HL-60 (cell line): ENCODE results near the gene GCK.

Source experiments
- DNase-seq, 2 experiments: peaks; one replicate each; pipeline ENCODE4 v3.0.0-alpha.2; 2010 to 2020; ENCODE audit warnings: low read depth in 1 of 2, low spot score in 1 of 2
- H3K27ac ChIP-seq: fragments of 250-450 bp; sonication (Bioruptor Pico); replicated peaks from 2 replicates; pipeline ENCODE4 v1.5.1; 2020; ENCODE audit warnings: mild to moderate bottlenecking, moderate library complexity
- H3K27me3 ChIP-seq: fragments of 250-450 bp; sonication (Bioruptor Pico); 2 replicates; pipeline ENCODE4 v1.5.1; 2021; ENCODE audit warnings: mild to moderate bottlenecking, moderate library complexity; ENCODE audit not compliant: insufficient read depth, poor library complexity, severe bottlenecking
- H3K4me3 ChIP-seq: replicated peaks from 2 replicates; pipeline ENCODE4 v1.5.1; 2011; ENCODE audit warnings: mild to moderate bottlenecking, control low read depth, low read length; ENCODE audit not compliant: insufficient read depth
- CTCF ChIP-seq: IDR thresholded peaks from one replicate; pipeline ENCODE4 v1.5.1; 2011; ENCODE audit warnings: low read length, control low read depth, inconsistent platforms; ENCODE audit not compliant: insufficient read depth
- GABPA ChIP-seq: IDR thresholded peaks from 2 replicates; pipeline ENCODE4 v1.6.1; 2012; ENCODE audit warnings: low read depth
- POLR2AphosphoS5 ChIP-seq: IDR thresholded peaks from 2 replicates; pipeline ENCODE4 v1.6.1; 2012; ENCODE audit warnings: low read depth
- REST ChIP-seq: IDR thresholded peaks from 2 replicates; pipeline ENCODE4 v1.6.1; 2012; ENCODE audit warnings: low read depth; ENCODE audit not compliant: insufficient replicate concordance
- SPI1 ChIP-seq: IDR thresholded peaks from 2 replicates; pipeline ENCODE4 v1.6.1; 2012; ENCODE audit warnings: low read depth, mild to moderate bottlenecking, borderline replicate concordance

GCK gene

GRCh38 chr7:44213877-44214388, 24.7 kb upstream of the GCK start:
- peak; percentile 4; the same call in 1 of the 2 replicates for TF ChIP-seq POLR2AphosphoS5
- no peak for TF ChIP-seq REST
- Histone ChIP-seq H3K4me3 (no peak overlapping the region), H3K27me3 (no peaks in the 10 kb centered on the region), H3K27ac (no peak overlapping the region)
- no peak for DNase-seq

- Histone ChIP-seq H3K27me3 (no peaks in the 10 kb centered on the region), H3K27ac (no peak overlapping the region), H3K4me3 (no peak overlapping the region)
- peak; percentile 34; the same call in 1 of the 2 replicates for TF ChIP-seq POLR2AphosphoS5
- TF ChIP-seq CTCF, result no peak
- DNase-seq, result no peak
Measured at GRCh38 chr7:44213206-44213876, 24.1 kb upstream of the GCK start.

GRCh38 chr7:44212581-44213184, 23.4 kb upstream of the GCK start:
- no peak overlapping the region for H3K27ac ChIP-seq
- H3K27me3 ChIP-seq, result no peaks in the 10 kb centered on the region
- no peak overlapping the region for H3K4me3 ChIP-seq
- TF ChIP-seq POLR2AphosphoS5, result no peak
- TF ChIP-seq GABPA, result no peak
- no peak for TF ChIP-seq REST
- no peak for TF ChIP-seq CTCF
- no peak for TF ChIP-seq SPI1
- DNase-seq, result no peak

- no peak for DNase-seq
- H3K27ac ChIP-seq, result no peak overlapping the region
- TF ChIP-seq SPI1, result no peak
Measured at GRCh38 chr7:44212018-44212417, 22.8 kb upstream of the GCK start.

More at GRCh38 chr7:44212018-44212417, 22.8 kb upstream of the GCK start:
- Histone ChIP-seq H3K4me3 (no peak overlapping the region), H3K27me3 (no peaks in the 10 kb centered on the region)
